OCI-LY7 (cell line): Measurements from ENCODE around the gene CLEC18A.

Experiments
- CTCF ChIP-seq: fragments of 200-600 bp; sonication (generic); conservative IDR thresholded peaks from 2 replicates; pipeline ENCODE4 v1.5.1; 2014; ENCODE audit warnings: mild to moderate bottlenecking, antibody characterized with exemption, low read length, moderate library complexity, mixed read lengths
- EZH2phosphoT487 ChIP-seq: fragments of 200-600 bp; sonication (generic); IDR thresholded peaks from 2 replicates; pipeline ENCODE4 v1.6.1; 2018; ENCODE audit warnings: low read depth, borderline replicate concordance, mild to moderate bottlenecking, mixed run types, antibody characterized with exemption, low read length, moderate library complexity, mixed read lengths

GRCh38 chr16:69921127-69921526 lies 30.0 kb upstream of the CLEC18A start:
- TF ChIP-seq CTCF (no peak), EZH2phosphoT487 (no peak)
